GM12878 (cell line): ENCODE results near the gene SPATA46. TPM values are rescaled to one million over a fixed set of nuclear protein-coding genes. Genes with fewer than 3 reads are reported as not detected.

Experiments used
- ATAC-seq: fragments of 200-7000 bp; cut with Tn5 transposase; 3 replicates; pipeline ENCODE4 v1.9.1; 2020; ENCODE audit warnings: mild to moderate bottlenecking, moderate library complexity
- BruUV-seq: library from RNA; stranded (reverse); fragments of 400-500 nt; replicated peaks from 2 replicates; lab custom pipeline; 2021; lab: Mats Ljungman, UMichigan
- CTCF ChIA-PET: fragments of 300-600 bp; sonication (Branson Sonifier 250); formaldehyde crosslinking; extraction: SDS; loops from one replicate; lab custom pipeline; 2021; ENCODE audit warnings: inconsistent platforms; lab: Yijun Ruan, JAX
- POLR2A ChIA-PET: fragments of 350-600 bp; formaldehyde crosslinking; extraction: SDS; loops from one replicate; lab custom pipeline; 2021; ENCODE audit warnings: inconsistent platforms; lab: Charles Lee
- RAD21 ChIA-PET: fragments of 300-600 bp; sonication (Branson Sonifier 250); formaldehyde crosslinking; loops from one replicate; lab custom pipeline; 2023; ENCODE audit warnings: antibody characterized with exemption; ENCODE audit not compliant: unreplicated experiment; lab: Charles Lee
- SMC1A ChIA-PET: fragments of 300-600 bp; sonication (Branson Sonifier 250); formaldehyde crosslinking; loops from one replicate; lab custom pipeline; 2023; ENCODE audit not compliant: unreplicated experiment, uncharacterized antibody; lab: Charles Lee
- DNase-seq: peaks from one replicate; pipeline ENCODE4 v3.0.0-alpha.2; 2011; ENCODE audit warnings: low read depth, low spot score
- FAIRE-seq: peaks from 3 replicates; lab custom pipeline; 2011; peaks lifted over from hg19 to GRCh38; lab: Jason Lieb, UNC
- H2AFZ ChIP-seq: 2 replicates; pipeline ENCODE4 v1.6.0; 2011; ENCODE audit warnings: low read depth, low read length, control low read depth; ENCODE audit not compliant: control insufficient read depth
- H3K27ac ChIP-seq: 2 replicates; pipeline ENCODE4 v1.5.1; 2011; ENCODE audit warnings: control low read depth; ENCODE audit not compliant: control insufficient read depth, insufficient read depth
- H3K27me3 ChIP-seq, 2 experiments: replicated peaks in 1 of 2; 2 replicates each; pipeline versions ENCODE4 v1.6.0 to v1.6.1; 2011; ENCODE audit warnings: low read length in 1 of 2; ENCODE audit not compliant: control insufficient read depth in 2 of 2, insufficient read depth in 2 of 2
- H3K36me3 ChIP-seq, 2 experiments: 2 replicates each; pipeline ENCODE4 v1.5.1; 2011; ENCODE audit warnings: low read length in 1 of 2; ENCODE audit not compliant: control insufficient read depth in 2 of 2, insufficient read depth in 2 of 2
- H3K4me1 ChIP-seq: 2 replicates; pipeline ENCODE4 v1.6.1; 2011; ENCODE audit warnings: mild to moderate bottlenecking, low read length, moderate library complexity, mixed read lengths; ENCODE audit not compliant: control insufficient read depth, insufficient read depth
- H3K4me2 ChIP-seq: 2 replicates; pipeline ENCODE4 v1.6.0; 2011; ENCODE audit warnings: control low read depth; ENCODE audit not compliant: control insufficient read depth, insufficient read depth
- H3K4me3 ChIP-seq: fragments of 200-600 bp; sonication (generic); 2 replicates; pipeline ENCODE4 v1.5.1; 2016
- H3K79me2 ChIP-seq: 2 replicates; pipeline ENCODE4 v1.6.0; 2011; ENCODE audit warnings: low read length; ENCODE audit not compliant: control insufficient read depth, insufficient read depth
- H3K9ac ChIP-seq: 2 replicates; pipeline ENCODE4 v1.8.0; 2011; ENCODE audit warnings: low read length, control low read depth, mixed read lengths; ENCODE audit not compliant: control insufficient read depth, insufficient read depth
- H3K9me3 ChIP-seq: replicated peaks from 3 replicates; pipeline ENCODE4 v1.5.1; 2011; ENCODE audit warnings: mild to moderate bottlenecking, low read length; ENCODE audit not compliant: control insufficient read depth, insufficient read depth
- H4K20me1 ChIP-seq: 2 replicates; pipeline ENCODE4 v1.6.0; 2011; ENCODE audit not compliant: control insufficient read depth, insufficient read depth
- ATF7 ChIP-seq: fragments of 450-650 bp; IDR thresholded peaks from 2 replicates; pipeline ENCODE4 v1.6.1; 2016; ENCODE audit warnings: low read depth, mild to moderate bottlenecking
- BCL11A ChIP-seq: IDR thresholded peaks from 2 replicates; pipeline ENCODE4 v1.6.1; 2011; ENCODE audit warnings: low read depth, low read length
- EP300 ChIP-seq, 2 experiments: fragments of 150-350 bp in 1 of 2; IDR thresholded peaks; 2 replicates each; pipeline ENCODE4 v1.6.1; 2011 to 2012; ENCODE audit warnings: low read depth in 2 of 2, low read length in 2 of 2, borderline replicate concordance in 1 of 2, improper control_type of control experiment in 1 of 2, inconsistent platforms in 1 of 2; ENCODE audit not compliant: control insufficient read depth in 1 of 2
- EZH2 ChIP-seq: IDR thresholded peaks from 2 replicates; pipeline ENCODE4 v1.6.1; 2012; ENCODE audit warnings: low read depth, mild to moderate bottlenecking, control low read depth, inconsistent platforms, low read length, borderline replicate concordance; ENCODE audit not compliant: control insufficient read depth
- FOXK2 ChIP-seq: fragments of 450-650 bp; IDR thresholded peaks from 2 replicates; pipeline ENCODE4 v1.6.1; 2017; ENCODE audit warnings: mild to moderate bottlenecking, moderate library complexity
- IRF4 ChIP-seq: IDR thresholded peaks from 2 replicates; pipeline ENCODE4 v1.6.1; 2011; ENCODE audit warnings: low read depth, low read length
- MAX ChIP-seq: IDR thresholded peaks from 2 replicates; pipeline ENCODE4 v1.6.1; 2012; ENCODE audit warnings: low read depth, low read length, improper control_type of control experiment
- MTA2 ChIP-seq: fragments of 450-650 bp; IDR thresholded peaks from 2 replicates; pipeline ENCODE4 v1.6.1; 2016; ENCODE audit warnings: low read depth, mild to moderate bottlenecking, moderate library complexity
- NFIC ChIP-seq: IDR thresholded peaks from 2 replicates; pipeline ENCODE4 v1.6.1; 2012; ENCODE audit warnings: low read depth, mild to moderate bottlenecking, inconsistent platforms, low read length, moderate library complexity
- PAX5 ChIP-seq: IDR thresholded peaks from 2 replicates; pipeline ENCODE4 v1.6.1; 2011; ENCODE audit warnings: low read depth, low read length, borderline replicate concordance
- RB1 ChIP-seq: fragments of 450-650 bp; formaldehyde crosslinking; IDR thresholded peaks from 2 replicates; pipeline ENCODE4 v1.6.1; 2017; ENCODE audit warnings: mild to moderate bottlenecking, borderline replicate concordance
- SIN3A ChIP-seq: IDR thresholded peaks from 2 replicates; pipeline ENCODE4 v1.6.1; 2012; ENCODE audit warnings: low read depth, low read length, improper control_type of control experiment
- SP1 ChIP-seq: IDR thresholded peaks from one replicate; pipeline ENCODE4 v1.6.1; 2011; ENCODE audit warnings: low read depth, low read length
- SPI1 ChIP-seq: IDR thresholded peaks from 2 replicates; pipeline ENCODE4 v1.6.1; 2011; ENCODE audit warnings: low read depth, mild to moderate bottlenecking, low read length, moderate library complexity, borderline replicate concordance; ENCODE audit not compliant: insufficient read depth
- STAT1 ChIP-seq: fragments of 450-650 bp; conservative IDR thresholded peaks from 2 replicates; pipeline ENCODE4 v1.6.1; 2014; ENCODE audit warnings: antibody characterized with exemption, mild to moderate bottlenecking
- TCF7 ChIP-seq: IDR thresholded peaks from 2 replicates; pipeline ENCODE4 v1.6.1; 2014; ENCODE audit warnings: antibody characterized with exemption, borderline replicate concordance
- ZBTB40 ChIP-seq: fragments of 450-650 bp; IDR thresholded peaks from 2 replicates; pipeline ENCODE4 v1.6.1; 2016; ENCODE audit warnings: mild to moderate bottlenecking, moderate library complexity, borderline replicate concordance
- ZNF384 ChIP-seq: IDR thresholded peaks from 2 replicates; pipeline ENCODE4 v1.6.1; 2012; ENCODE audit warnings: low read depth, mild to moderate bottlenecking, low read length, improper control_type of control experiment, borderline replicate concordance
- WGBS: methylation state at CpG from one replicate; pipeline ENCODE4 v1.1.6; 2016; ENCODE audit warnings: low lambda C conversion rate; ENCODE audit not compliant: insufficient replicate concordance, insufficient coverage; ENCODE audit errors: missing lambda C conversion rate; 5-methylcytosine and 5-hydroxymethylcytosine counted together
- in situ Hi-C: fragments of 300-500 bp; cut with MboI; formaldehyde crosslinking; loops from 9 replicates; pipeline ENCODE4 v1.14.3; 2018; ENCODE audit warnings: mixed read lengths
- intact Hi-C: fragments of 100-400 bp; cut with micrococcal nuclease; formaldehyde crosslinking; loops from one replicate; pipeline ENCODE4 v1.14.2; 2022; ENCODE audit not compliant: unreplicated experiment
- polyA plus RNA-seq, 11 experiments: library from polyadenylated mRNA; depleted of rRNA in 4 of 11; unstranded in 6 of 11; stranded (reverse) in 5 of 11; fragments of >200 nt; fragmentation: Nextera tagmentation in 4 of 11; fragmentation: Illumina TruSeq in 1 of 11; extraction: Ambion mirVana in 4 of 11; extraction: Trizol in 1 of 11; gene quantifications; 1 replicate in 1 of 11; 2 replicates in 10 of 11; pipeline versions ENCODE4 v1.2.1 to v1.2.3, GENCODE V29; 2011 to 2016; ENCODE audit warnings: inconsistent platforms in 2 of 11, missing spikeins in 2 of 11, low read depth in 1 of 11
- total RNA-seq, 4 experiments: library from RNA; depleted of rRNA in 3 of 4; stranded (reverse); fragments of >200 nt in 3 of 4; fragmentation: Illumina TruSeq in 1 of 4; extraction: Trizol in 1 of 4; gene quantifications; 2 replicates each; pipeline versions ENCODE4 v1.2.1 to v1.2.3, GENCODE V29; 2013 to 2021
- TF ChIP-seq, protein P1 (sequence below): IDR thresholded peaks from 2 replicates; pipeline ENCODE4 v1.6.1; 2011; ENCODE audit warnings: mild to moderate bottlenecking, low read depth, low read length, moderate library complexity; ENCODE audit not compliant: insufficient replicate concordance

Gene SPATA46
- total and polyA plus RNA-seq, 10 of the 15 experiments (the other 5 are each of a cell fraction or from before 2014, with no cell fraction given) = not detected

DNA sequence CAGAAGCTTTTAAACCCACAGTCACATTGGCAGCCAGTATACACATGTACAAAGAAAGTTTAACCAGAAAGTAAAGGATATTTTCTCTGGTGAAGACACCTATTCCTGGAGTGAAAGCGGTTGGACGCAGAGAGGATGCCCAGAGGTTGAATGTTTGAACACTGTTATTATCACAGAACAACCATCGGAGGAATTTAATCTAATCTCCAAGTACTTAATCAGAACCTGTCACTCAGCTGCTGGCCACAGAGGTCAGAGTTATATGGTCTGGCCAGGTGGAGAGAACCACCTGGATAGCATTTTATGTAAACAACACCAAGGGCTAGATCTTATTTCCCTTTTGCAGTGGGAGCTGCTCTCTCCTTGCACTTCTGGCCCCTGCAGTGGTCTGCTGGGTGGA is 29.4 kb downstream of the SPATA46 start (continued):
- TF ChIP-seq ATF7 = no peak
- no peak for TF ChIP-seq EZH2
- TF ChIP-seq, all 136 proteins: peak for 0

DNA sequence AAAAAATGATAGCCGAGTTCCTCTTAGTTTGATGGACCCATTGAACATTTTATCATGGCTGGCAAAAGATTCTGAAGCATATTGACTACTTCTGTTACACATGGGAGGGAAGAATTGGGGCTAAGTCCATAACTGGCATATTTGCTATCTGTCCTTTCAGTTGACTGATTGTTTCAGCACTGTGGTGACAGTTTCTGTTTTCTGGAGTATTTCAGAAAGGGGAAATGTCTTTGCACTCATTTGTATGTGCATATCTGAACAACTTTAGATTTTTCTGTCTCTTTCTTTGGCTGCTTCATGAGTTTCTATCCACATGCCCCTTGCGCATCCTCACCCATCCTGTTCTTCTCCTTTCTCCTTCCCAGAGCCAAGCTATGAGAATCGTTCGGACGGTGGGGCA is 33.2 kb downstream of the SPATA46 start:
- no peak overlapping the region for H2AFZ ChIP-seq
- ChIA-PET RAD21 (no interaction called here), CTCF (interaction anchor here (0.7 kb wide), 2 partner anchors 23 to 45 kb away, joined by 3 read pairs; no protein-coding TSS in a partner anchor), SMC1A (interaction anchor here (0.6 to 1.2 kb wide), 3 partner anchors 9 to 287 kb away, joined by 3 read pairs; no protein-coding TSS in a partner anchor), POLR2A (no interaction called here)
- no peaks in the 10 kb centered on the region for H3K9me3 ChIP-seq
- H3K4me1 ChIP-seq = no peaks in the 10 kb centered on the region
- no peak for FAIRE-seq
- no peak overlapping the region for H3K27ac ChIP-seq
- BruUV-seq = no TSS peak
- in situ Hi-C loops = no loop called here
- 38% methylated on average over 5 of the region's 5 CpGs for WGBS
- no peaks in the 10 kb centered on the region for H3K36me3 ChIP-seq
- H3K79me2 ChIP-seq = no peaks in the 10 kb centered on the region
- intact Hi-C loops = no loop called here
- H3K4me2 ChIP-seq = no peak overlapping the region
- H3K4me3 ChIP-seq = no peak overlapping the region
- H4K20me1 ChIP-seq = no peaks in the 10 kb centered on the region
- no peaks in the 10 kb centered on the region for H3K27me3 ChIP-seq
- no peak for ATAC-seq
- H3K9ac ChIP-seq = no peak overlapping the region
- DNase-seq = no peak
- TF ChIP-seq SIN3A (no peak), ZBTB40 (no peak), NFIC (no peak), EP300 (IDR thresholded peaks at IDR 0.05; ENCODE audit: borderline replicate concordance in 1 of 2, control insufficient read depth in 1 of 2, low read depth in 2 of 2, low read length in 2 of 2) (no peak), BCL11A (no peak), SP1 (no peak), SPI1 (no peak), FOXK2 (no peak), STAT1 (no peak), RB1 (no peak), TCF7 (no peak), IRF4 (no peak), MTA2 (no peak), MAX (no peak), ZNF384 (no peak), PAX5 (no peak)
- TF ChIP-seq, protein P1, sequence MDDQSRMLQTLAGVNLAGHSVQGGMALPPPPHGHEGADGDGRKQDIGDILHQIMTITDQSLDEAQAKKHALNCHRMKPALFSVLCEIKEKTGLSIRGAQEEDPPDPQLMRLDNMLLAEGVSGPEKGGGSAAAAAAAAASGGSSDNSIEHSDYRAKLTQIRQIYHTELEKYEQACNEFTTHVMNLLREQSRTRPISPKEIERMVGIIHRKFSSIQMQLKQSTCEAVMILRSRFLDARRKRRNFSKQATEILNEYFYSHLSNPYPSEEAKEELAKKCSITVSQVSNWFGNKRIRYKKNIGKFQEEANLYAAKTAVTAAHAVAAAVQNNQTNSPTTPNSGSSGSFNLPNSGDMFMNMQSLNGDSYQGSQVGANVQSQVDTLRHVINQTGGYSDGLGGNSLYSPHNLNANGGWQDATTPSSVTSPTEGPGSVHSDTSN = no peak
